ENCODE measurements around the gene RGS9BP.
A peak's percentile ranks its signal among the peaks of the same experiment; 100 is the strongest.
"Not testable (repeated sequence)": the region's sequence is repeated elsewhere in the genome, so short reads cannot be mapped to it uniquely, and the experiment has no call there.

The RGS9BP gene

DNA sequence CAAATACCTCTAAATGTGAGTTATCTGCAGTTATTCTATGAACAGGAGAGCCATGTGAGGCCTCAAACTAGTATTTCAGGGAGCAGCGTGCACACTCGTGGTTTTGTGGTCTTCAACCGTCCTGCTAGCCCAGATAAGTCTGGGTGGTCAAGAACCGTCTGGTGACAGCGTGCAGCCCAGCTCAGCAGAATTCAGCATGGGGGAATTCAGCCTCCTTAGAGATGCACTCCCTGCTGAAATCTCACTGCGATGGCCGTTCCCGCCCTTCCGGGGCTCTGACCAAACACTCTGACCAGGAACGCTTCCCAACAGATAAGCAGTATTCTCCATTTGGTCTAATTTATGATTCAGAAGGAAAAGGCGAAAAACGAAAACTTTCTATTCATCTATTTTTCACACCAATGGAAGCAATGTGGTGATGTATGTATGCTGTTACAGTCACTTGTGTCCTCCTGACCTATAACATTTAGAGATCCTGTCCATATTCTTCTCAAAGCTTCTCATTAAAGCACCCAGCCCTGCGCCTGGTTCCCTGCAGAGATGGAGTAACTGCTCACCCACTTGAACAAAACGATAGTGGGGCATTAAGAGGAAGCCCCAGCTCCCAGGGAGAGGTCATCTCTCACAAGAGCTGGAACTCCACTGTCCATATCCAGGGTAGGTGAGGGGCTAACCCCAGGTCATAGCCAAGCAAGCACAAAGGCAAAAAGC is 3.6 kb upstream of the RGS9BP start:
- no peak for DNase-seq (ENCODE audit: low read depth)

DNA sequence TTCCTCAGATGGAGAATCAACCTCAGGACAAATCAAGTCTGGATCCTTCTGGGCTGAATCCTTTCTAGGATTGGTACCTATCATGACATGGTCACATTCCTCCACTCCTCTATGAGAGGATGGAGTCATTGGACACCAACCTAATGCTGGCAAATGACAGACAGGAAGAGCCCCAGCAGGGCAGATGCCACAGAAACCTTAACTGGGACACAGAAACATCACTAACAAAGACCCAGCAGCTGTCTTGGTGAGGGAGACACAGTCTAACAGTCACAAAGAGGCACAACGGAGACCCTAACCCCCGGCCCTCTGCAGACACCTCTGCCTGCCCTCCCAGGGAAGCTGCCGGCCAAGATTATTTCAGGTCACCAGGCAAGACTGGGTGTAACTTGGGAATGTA is 2.8 kb upstream of the RGS9BP start:
- no peak for DNase-seq (ENCODE audit: low read depth)

DNA sequence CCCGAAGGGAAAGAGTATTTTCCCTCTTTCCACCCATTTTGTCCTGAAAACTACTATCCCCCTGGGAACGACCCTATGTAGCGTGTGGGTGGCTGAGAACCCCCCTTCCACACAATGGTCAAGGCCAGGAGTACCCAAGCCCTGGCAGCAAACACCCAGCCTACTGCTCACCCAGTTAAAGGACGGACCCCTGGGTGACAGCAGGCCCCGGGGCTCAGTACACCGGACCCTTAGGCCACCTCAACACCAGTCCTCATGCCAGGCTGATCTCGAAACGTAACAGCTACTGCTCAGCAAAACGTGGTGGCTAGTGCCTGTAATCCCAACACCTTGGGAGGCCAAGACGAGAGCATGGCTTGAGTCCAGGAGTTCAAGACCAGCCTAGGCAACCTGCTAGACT is 2.1 kb upstream of the RGS9BP start:
- no peak for DNase-seq (ENCODE audit: low read depth)

DNA sequence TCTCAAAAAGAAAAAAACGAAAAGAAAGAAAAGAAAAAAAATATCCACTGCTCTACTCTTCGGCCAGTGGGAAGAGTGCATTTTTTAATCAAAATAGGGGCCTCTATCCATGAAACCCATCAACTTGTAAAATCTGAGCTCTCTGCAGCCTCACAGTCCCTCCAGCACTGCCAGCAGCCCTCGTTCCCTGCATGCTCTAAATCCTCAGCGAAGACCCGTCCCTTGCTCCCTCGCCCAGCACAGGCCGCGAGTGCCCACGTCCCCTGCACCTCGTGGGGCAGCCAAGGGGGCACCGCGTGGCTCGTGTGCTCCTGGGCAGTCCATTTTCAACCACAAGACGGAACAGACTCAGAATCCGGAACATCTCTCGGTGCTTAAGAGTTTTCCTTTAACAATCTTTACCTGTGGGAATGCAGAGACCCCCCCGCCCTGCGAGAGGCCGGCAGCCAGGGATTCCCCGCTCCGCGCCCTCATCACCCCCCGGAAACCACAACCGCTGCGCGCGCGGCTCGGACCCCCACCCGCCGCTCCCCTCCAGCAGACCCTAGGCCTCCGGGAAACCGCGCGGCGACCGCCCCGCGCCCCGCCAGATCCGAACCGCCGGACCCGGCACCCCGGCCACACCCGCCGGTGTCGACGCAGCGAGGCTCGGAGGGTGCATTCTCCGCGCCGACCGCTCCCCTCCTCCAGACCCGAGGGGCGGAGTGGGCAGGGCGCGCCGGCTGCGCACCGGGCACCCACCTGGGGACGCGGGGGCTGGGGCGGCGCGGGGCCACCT is 1.3 kb upstream of the RGS9BP start:
- no peak for DNase-seq (ENCODE audit: low read depth)

DNA sequence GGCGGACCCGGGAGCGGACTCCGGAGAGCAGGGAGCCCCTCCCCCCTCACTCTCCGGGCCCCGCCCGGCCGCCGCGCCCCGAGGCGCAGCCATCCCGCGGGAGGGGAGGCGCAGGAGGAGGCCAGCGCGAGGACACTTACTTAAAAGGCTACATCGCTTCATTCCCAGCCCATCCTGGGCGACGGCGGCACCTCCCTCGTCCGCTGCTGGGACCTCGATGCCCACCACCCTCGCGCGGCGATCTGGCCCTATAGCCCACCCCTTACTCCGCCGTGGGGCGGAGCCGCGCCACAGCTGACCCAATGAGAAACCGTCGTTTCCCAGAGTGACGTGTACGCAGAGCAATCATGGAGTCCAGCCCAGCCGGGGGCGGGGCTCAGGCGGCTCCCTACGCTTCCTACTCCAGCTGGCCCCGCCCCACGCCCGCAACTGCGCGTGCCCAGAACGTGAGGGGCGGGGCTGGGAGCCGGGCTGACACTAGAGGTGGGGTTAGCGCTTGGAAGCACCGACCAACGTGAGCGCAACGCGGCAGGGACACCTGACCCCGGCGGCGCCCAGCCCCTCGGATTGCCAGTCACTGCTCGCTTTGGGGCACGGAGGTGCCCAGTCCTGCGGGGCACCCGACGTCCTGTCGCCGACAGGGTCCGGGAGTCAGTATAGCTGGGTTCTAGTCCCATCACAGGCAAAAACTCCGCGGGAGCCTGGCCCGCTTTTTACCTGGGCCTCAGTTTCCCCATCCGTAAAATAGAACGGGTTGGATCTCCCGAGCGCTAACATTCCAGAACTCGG is 523 bp upstream of the RGS9BP start, which contains the start of gene ANKRD27:
Gene ANKRD27 (minus strand): TSS at position 250 of the 789 bp plus-strand sequence. CDS start 16,165 bp downstream, outside the sequence.
- peak; percentile 96 for DNase-seq (ENCODE audit: low read depth)

DNA sequence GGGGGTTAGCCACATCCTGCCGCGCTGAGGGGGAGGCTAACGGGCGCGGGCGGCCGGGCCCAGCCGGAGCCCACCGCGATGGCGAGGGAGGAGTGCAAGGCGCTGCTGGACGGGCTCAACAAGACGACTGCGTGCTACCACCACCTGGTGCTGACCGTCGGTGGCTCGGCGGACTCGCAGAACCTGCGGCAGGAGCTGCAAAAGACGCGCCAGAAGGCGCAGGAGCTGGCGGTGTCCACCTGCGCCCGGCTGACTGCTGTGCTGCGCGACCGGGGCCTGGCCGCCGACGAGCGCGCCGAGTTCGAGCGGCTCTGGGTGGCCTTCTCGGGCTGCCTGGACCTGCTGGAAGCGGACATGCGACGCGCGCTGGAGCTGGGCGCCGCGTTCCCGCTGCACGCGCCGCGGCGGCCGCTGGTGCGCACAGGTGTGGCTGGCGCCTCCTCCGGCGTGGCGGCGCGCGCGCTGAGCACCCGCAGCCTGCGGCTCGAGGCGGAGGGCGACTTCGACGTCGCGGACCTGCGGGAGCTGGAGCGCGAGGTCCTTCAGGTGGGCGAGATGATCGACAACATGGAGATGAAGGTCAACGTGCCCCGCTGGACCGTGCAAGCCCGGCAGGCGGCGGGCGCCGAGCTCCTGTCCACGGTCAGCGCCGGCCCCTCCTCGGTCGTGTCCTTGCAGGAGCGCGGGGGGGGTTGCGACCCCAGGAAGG is 692 bp downstream of the RGS9BP start:
- no peak for DNase-seq (ENCODE audit: low read depth)

DNA sequence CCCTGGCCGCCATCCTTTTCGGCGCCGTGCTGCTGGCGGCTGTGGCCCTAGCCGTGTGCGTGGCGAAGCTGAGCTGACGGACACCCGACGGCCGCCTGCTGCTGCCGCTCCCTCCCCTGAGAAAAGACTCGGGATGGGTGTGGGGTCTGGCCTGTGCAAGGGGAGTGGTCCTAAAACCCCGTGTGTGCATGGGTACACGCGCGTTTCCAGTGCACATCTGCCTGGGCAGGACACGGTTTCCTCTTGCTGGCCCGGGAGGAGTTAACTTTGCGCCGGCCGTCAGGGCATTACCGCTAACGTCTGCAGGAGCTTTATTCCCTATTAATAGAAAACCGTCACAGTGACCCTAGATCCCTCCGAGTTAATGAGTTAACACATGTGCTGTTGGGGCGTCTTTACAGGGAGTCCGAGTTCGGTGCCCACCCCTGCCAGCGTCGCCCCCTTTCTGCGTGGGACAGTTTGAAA is 1.3 kb downstream of the RGS9BP start:
- no peak for DNase-seq (ENCODE audit: low read depth)

DNA sequence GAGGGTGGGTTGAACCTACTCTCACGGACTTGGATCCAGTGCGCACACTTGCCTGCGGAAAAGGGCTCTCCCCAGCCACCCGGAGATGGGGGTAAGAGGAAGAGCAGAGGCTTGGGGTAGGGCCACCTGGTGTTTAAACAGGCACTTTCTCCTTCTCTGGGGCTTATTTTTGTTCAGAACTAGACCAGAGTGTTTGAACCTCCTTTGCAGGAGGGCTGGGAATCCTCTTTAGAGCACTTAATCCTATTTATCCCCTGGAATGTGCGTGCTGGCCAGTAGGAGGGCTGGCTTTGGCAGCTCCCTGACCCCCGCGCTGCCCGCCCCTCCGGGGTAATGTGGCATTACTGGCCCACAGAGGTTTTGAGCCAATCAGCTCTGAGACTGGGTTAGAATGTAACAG is 2.0 kb downstream of the RGS9BP start:
- DNase-seq (ENCODE audit: low read depth) = no peak

DNA sequence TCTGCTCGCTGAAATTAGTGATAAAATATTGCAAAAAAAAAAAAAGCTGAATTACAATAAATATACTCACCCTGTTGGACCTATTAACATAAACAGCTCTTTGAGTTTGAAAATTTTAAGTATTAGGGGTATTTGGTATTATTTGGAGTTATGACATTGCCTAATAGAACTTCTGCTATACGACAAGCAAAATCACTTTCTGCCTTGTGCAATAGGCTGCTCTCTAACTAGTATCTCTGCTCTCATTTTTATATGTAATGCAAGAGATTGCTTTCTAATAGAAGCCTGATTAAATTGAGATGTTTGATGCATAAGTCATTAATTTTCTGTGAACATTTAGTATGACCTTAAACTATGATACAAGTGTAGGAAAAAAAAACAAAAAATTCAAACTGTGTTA is 5.3 kb downstream of the RGS9BP start:
- no peak for DNase-seq (ENCODE audit: low read depth)

DNA sequence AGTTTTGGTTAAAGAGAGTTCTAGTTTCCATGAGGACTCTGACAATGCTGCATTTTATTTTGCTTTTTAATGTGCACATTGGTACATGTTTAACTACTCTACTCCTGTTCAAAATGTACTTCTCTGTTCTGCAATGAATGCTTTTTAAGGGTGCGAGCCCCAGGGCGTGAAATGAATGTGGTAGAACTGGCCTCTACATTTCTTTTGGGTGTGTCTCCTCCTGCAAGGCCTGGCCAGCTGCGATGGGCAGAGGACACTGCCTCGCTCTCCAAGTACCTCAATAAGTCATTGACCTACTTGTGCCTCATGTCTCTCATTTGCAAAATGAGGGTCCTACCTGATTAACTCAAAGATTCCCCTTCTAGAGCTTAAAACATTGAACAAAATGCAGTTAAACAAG is 6.7 kb downstream of the RGS9BP start:
- DNase-seq (ENCODE audit: low read depth) = no peak

DNA sequence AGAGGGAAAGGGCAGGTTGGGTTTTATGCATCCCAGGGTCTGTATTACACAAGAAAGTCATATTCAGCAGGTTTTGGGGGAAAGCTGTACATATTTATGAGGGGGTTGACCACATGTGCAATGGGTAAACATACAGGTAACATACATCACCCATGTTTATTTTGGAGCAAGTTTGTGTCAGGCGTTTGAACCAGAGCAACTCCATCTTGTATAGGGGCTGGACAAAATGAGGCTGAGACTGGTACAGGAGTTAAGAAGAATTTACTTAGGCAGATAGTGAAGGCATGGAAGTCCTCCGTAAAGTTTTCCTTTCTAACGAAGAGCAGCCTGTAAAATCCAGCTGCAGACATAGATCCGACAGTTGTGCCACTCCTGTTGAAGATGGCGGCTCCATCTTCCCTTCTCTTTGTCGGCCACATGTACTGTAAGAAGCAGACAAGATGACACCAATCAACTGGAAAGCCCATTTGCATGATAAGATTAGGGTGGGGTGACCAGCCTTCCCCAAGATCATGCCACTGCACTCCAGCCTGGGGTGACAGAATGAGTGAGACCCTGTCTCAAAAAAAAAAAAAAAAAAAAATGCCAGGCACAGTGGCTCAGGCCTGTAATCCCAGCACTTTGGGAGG is 11.3 kb downstream of the RGS9BP start:
- DNase-seq (ENCODE audit: low read depth) = no peak

DNA sequence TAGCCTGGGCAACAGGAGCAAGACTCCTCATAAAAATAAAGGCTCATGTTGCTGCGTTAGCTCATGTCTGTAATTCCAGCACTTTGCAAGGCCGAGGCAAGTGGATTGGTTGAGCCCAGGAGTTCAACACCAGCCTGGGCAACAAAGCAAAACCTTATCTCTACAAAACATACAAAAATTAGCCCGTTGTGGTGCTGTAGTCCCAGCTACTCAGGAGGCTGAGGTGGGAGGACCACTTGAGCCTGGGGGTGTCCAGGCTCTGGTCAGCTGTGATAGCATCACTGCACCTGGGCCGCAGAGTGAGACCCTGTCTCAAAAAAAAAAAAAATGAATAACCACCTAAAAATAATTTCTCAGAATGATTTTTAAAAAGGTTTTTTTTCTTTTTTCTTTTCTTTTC is 12.0 kb downstream of the RGS9BP start:
- no peak for DNase-seq (ENCODE audit: low read depth)

DNA sequence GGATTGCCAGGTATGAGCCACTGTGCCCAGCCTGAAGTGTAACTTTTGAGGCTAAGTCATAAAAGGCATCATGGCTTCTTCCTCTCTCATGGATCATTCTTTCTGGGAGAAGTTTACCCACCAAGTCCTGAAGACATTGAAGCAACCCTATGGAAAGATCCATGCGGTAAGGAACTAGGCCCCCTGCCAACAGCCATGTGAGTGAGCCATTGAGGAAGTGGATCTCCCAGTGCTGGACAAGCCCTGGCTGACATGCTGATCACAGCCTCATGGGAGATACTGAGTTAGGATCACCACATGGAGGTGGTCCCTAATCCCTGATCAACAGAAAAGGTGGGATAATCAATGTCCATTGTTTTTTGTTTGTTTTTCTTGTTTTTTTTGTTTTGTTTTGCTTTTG is 12.7 kb downstream of the RGS9BP start:
- DNase-seq (ENCODE audit: low read depth) = no peak

DNA sequence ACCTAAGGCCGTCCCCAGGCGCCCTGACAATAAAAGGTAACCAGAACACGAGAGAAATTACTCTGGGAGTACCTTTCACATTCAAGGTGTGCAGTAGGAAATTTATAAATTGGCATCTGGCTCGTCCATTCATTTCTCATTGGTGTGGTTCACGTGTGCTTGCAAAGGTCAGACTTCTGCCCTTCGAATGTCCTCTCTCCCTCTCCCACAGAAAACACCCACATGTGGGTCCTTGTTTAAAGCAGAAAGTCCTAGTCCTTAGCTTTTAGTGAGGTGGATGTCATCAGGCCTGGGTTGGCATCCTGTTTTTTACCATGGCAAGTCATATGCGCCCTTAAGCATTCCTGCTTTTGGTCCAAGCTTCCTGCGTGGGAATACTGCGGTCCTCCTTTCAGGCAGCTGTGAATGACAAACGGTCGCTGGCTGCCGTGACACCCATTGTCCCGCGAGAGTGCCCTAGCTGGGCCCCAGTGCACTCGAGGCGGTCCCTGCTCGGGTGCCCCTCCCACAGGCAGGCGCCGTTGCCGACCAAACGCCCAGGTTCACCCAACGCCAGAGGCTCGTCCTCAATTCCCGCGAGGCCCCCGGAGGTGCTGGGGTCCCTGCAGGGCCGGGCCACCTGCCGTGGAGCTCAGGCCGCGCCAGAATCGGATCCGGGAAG is 15.8 kb downstream of the RGS9BP start, which contains the start of gene NUDT19:
Gene NUDT19 (plus strand): TSS at position 531 of the 661 bp plus-strand sequence. CDS start 140 bp downstream, outside the sequence.
- peak; percentile 75 for DNase-seq (ENCODE audit: low read depth)

DNA sequence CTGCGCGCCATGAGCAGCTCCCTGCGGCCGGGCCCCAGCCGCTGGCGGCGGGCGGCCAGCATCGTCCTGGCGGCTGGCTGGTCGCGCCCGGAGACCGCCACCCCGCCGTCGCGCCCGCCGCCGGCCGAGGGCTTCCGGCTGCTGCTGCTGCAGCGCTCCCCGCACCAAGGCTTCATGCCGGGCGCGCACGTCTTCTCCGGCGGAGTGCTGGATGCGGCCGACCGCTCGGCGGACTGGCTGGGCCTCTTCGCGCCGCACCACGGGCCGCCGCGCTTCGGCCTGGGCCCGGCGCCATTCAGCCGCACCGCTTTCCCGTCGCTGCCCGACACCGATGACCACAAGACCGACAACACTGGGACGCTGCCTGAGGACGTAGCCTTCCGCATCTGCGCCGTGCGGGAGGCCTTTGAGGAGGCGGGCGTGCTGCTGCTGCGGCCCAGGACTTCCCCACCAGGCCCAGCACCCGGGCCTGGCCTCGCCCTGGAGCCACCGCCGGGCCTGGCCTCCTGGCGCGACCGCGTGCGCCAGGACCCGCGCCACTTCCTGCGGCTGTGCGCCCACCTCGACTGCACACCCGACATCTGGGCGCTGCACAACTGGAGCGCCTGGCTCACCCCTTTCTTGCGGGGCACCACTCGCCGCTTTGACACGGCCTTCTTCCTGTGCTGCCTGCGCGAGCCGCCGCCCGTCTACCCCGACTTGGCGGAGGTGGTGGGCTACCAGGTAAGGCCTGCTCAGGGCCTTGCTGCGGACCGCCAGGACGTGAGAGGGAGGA is 16.5 kb downstream of the RGS9BP start:
- DNase-seq (ENCODE audit: low read depth) = peak; percentile 36

DNA sequence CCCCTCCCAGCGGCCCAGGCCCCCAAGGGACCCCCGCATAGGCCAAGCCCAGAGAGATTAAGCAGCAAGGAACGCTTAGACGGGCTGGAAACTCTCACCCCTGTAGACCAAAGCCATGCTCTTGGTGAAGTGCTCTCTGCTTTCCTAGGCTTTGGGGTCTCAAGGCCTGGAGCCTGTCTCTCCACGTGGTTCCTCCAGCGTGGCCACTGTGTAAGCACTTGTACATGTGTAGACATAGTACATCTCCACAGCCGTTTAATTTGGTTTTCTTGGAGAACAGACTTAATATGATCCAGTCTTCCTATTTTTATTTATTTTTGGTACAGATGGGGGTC is 17.0 kb downstream of the RGS9BP start:
- no peak for DNase-seq (ENCODE audit: low read depth)

DNA sequence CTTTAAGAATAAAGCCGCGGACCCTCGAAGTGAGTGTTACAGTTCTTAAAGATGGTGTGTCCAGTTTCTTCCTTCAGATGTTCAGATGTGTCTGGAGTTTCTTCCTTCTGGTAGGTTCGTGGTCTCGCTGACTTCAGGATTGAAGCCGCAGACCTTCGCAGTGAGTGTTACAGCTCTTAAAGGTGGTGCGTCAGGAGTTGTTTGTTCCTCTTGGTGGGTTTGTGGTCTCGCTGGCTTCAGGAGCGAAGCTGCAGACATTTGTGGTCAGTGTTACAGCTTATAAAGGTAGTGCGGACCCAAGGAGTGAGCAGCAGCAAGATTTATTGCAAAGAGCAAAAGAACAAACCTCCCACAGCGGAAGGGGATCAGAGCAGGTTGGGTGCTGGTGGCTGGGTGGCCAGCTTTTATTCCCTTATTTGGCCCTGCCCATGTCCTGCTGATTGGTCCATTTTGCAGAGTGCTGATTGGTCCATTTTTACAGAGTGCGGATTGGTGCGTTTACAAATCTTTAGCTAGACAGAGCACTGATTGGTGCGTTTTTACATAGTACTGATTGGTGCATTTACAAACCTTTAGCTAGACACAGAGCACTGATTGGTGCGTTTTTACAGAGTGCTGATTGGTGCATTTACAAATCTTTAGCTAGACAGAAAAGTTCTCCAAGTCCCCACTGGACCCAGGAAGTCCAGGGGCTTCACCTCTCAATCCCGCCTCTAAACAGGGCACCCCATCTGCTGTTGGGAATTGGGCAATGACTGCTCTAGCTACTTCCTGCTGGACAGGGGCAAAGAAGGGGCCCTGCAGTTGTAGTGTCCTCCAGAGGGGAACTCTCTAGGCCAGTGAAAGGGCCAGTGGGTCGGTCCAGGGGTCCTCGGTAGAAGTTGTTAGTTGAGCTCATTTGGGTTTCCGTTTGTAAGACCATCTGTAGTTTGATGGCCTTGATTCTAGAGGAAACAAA is 17.8 kb downstream of the RGS9BP start:
- DNase-seq (ENCODE audit: low read depth) = peak; percentile 31

DNA sequence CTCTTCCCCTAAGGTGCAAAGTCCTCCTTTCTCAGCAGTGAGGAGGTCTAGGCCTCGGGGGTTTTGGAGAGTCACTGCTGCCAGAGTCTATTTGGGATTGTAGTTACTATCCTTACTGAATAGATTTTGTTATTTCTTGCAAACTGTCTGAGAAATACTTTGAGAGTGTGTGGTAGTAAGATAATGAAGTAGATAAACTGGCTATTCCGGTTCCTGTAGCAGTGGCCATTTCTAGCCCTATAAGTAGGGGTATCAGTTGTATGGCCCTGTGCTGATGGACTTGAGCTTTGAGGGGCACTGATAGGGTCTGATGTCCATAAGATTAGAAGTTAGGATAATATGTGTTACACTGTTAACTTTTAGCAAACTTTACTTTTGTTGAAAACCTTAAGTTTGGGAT is 18.7 kb downstream of the RGS9BP start:
- DNase-seq (ENCODE audit: low read depth) = not testable (repeated sequence)

DNA sequence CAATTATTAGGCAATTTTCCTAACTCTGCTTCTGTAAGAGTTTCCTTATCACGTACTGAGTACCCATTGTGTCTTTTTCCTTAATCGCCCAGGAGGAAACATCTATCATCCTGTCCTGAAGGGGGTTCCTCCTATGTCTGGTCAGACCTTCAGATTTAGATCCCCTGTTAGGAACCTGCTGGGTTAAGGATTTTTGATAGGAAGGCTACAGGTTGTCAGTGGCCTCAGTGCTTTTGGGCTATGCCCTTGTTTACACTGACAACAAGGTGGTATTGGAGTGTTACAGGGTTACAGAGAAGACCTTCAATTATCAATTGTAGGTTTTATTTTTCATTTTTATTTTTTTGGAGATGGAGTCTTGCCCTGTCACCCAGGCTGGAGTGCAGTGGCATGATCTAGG is 19.2 kb downstream of the RGS9BP start:
- not testable (repeated sequence) for DNase-seq (ENCODE audit: low read depth)
